ENCODE results near the gene ETV4.

GRCh38 chr17:43542859-43543258 is 3.3 kb downstream of the ETV4 start:
- no peak for TF ChIP-seq CTCF (IDR thresholded peaks at IDR 0.05)
- TF ChIP-seq POLR2A (IDR thresholded peaks at IDR 0.05) = no peak

Measured in sigmoid colon (tissue), 3 donors.